ENCODE results near the gene MSRB1. TPM values are rescaled to one million over a fixed set of nuclear protein-coding genes. Genes with fewer than 3 reads are reported as not detected.

The MSRB1 gene
- total and polyA plus RNA-seq, 2 of the 13 experiments (the other 11 are each of a cell fraction or from before 2014, with no cell fraction given): 32.1 to 75.4 TPM

DNA sequence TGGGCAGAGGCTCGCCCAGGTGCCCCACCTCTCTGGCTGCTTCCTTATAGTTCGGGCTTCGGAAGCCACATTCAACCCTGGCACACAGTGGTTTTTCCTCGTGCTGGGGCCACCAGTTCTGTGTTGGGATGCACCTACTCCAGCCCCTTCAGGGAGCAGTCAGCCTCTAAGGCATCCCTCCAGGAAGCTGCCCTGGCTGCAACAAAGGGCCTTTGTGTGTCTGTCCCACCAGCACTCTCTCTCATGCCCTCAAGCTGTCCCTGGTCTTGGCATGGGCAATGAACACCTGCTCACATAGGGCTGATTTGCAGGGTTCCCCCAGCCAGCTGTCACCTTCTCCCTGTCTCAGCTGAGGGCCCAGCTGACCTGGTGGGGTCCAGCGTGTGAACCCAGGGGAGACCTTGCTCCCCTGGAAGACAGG lies 39.0 kb upstream of the MSRB1 start (continued):
- TF ChIP-seq, protein P1, sequence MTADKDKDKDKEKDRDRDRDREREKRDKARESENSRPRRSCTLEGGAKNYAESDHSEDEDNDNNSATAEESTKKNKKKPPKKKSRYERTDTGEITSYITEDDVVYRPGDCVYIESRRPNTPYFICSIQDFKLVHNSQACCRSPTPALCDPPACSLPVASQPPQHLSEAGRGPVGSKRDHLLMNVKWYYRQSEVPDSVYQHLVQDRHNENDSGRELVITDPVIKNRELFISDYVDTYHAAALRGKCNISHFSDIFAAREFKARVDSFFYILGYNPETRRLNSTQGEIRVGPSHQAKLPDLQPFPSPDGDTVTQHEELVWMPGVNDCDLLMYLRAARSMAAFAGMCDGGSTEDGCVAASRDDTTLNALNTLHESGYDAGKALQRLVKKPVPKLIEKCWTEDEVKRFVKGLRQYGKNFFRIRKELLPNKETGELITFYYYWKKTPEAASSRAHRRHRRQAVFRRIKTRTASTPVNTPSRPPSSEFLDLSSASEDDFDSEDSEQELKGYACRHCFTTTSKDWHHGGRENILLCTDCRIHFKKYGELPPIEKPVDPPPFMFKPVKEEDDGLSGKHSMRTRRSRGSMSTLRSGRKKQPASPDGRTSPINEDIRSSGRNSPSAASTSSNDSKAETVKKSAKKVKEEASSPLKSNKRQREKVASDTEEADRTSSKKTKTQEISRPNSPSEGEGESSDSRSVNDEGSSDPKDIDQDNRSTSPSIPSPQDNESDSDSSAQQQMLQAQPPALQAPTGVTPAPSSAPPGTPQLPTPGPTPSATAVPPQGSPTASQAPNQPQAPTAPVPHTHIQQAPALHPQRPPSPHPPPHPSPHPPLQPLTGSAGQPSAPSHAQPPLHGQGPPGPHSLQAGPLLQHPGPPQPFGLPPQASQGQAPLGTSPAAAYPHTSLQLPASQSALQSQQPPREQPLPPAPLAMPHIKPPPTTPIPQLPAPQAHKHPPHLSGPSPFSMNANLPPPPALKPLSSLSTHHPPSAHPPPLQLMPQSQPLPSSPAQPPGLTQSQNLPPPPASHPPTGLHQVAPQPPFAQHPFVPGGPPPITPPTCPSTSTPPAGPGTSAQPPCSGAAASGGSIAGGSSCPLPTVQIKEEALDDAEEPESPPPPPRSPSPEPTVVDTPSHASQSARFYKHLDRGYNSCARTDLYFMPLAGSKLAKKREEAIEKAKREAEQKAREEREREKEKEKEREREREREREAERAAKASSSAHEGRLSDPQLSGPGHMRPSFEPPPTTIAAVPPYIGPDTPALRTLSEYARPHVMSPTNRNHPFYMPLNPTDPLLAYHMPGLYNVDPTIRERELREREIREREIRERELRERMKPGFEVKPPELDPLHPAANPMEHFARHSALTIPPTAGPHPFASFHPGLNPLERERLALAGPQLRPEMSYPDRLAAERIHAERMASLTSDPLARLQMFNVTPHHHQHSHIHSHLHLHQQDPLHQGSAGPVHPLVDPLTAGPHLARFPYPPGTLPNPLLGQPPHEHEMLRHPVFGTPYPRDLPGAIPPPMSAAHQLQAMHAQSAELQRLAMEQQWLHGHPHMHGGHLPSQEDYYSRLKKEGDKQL (CRISPR knock-in tag; IDR thresholded peaks at IDR 0.05; ENCODE audit: low read depth): no peak
- TF ChIP-seq ZNF782 (CRISPR knock-in tag; IDR thresholded peaks at IDR 0.05; ENCODE audit: borderline replicate concordance) (no peak), SRSF1 (optimal IDR thresholded peaks at IDR 0.05; ENCODE audit: low read depth, low read length) (peak; percentile 46), SMAD1 (CRISPR knock-in tag; IDR thresholded peaks at IDR 0.05; ENCODE audit: borderline replicate concordance, low read depth) (no peak), ZNF709 (CRISPR knock-in tag; IDR thresholded peaks at IDR 0.05) (no peak), ZNF629 (CRISPR knock-in tag; conservative IDR thresholded peaks at IDR 0.05) (no peak), ARHGAP35 (CRISPR knock-in tag; IDR thresholded peaks at IDR 0.05; ENCODE audit: borderline replicate concordance) (no peak), SRY (CRISPR knock-in tag; IDR thresholded peaks at IDR 0.05) (no peak), ZNF335 (CRISPR knock-in tag; IDR thresholded peaks at IDR 0.05) (no peak), RFX5 (IDR thresholded peaks at IDR 0.05; ENCODE audit: low read depth, low read length) (no peak), ZNF337 (CRISPR knock-in tag; IDR thresholded peaks at IDR 0.05; ENCODE audit: borderline replicate concordance, low read depth) (no peak), ZNF205 (CRISPR knock-in tag; IDR thresholded peaks at IDR 0.05) (no peak), KLF11 (CRISPR knock-in tag; IDR thresholded peaks at IDR 0.05) (no peak), AGO1 (IDR thresholded peaks at IDR 0.05; ENCODE audit: low read depth, low read length, poor library complexity, severe bottlenecking) (peak; percentile 63), NR3C1 (CRISPR knock-in tag; IDR thresholded peaks at IDR 0.05) (no peak), ATRX (CRISPR knock-in tag; IDR thresholded peaks at IDR 0.05; ENCODE audit: borderline replicate concordance) (no peak), ZNF430 (CRISPR knock-in tag; IDR thresholded peaks at IDR 0.05) (no peak), ARNTL (CRISPR knock-in tag; IDR thresholded peaks at IDR 0.05) (no peak), ZNF749 (CRISPR knock-in tag; IDR thresholded peaks at IDR 0.05; ENCODE audit: borderline replicate concordance) (no peak), SIX1 (CRISPR knock-in tag; IDR thresholded peaks at IDR 0.05; ENCODE audit: borderline replicate concordance) (no peak)
- TF ChIP-seq, protein P2, sequence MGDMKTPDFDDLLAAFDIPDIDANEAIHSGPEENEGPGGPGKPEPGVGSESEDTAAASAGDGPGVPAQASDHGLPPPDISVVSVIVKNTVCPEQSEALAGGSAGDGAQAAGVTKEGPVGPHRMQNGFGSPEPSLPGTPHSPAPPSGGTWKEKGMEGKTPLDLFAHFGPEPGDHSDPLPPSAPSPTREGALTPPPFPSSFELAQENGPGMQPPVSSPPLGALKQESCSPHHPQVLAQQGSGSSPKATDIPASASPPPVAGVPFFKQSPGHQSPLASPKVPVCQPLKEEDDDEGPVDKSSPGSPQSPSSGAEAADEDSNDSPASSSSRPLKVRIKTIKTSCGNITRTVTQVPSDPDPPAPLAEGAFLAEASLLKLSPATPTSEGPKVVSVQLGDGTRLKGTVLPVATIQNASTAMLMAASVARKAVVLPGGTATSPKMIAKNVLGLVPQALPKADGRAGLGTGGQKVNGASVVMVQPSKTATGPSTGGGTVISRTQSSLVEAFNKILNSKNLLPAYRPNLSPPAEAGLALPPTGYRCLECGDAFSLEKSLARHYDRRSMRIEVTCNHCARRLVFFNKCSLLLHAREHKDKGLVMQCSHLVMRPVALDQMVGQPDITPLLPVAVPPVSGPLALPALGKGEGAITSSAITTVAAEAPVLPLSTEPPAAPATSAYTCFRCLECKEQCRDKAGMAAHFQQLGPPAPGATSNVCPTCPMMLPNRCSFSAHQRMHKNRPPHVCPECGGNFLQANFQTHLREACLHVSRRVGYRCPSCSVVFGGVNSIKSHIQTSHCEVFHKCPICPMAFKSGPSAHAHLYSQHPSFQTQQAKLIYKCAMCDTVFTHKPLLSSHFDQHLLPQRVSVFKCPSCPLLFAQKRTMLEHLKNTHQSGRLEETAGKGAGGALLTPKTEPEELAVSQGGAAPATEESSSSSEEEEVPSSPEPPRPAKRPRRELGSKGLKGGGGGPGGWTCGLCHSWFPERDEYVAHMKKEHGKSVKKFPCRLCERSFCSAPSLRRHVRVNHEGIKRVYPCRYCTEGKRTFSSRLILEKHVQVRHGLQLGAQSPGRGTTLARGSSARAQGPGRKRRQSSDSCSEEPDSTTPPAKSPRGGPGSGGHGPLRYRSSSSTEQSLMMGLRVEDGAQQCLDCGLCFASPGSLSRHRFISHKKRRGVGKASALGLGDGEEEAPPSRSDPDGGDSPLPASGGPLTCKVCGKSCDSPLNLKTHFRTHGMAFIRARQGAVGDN (CRISPR knock-in tag; IDR thresholded peaks at IDR 0.05): peak; percentile 6; the same call in 1 of the 2 replicates
- TF ChIP-seq, protein P3, sequence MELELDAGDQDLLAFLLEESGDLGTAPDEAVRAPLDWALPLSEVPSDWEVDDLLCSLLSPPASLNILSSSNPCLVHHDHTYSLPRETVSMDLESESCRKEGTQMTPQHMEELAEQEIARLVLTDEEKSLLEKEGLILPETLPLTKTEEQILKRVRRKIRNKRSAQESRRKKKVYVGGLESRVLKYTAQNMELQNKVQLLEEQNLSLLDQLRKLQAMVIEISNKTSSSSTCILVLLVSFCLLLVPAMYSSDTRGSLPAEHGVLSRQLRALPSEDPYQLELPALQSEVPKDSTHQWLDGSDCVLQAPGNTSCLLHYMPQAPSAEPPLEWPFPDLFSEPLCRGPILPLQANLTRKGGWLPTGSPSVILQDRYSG (CRISPR knock-in tag; IDR thresholded peaks at IDR 0.05): no peak

Measured in HepG2 (cell line).